ENCODE measurements around the gene PRSS57. TPM values are rescaled to one million over a fixed set of nuclear protein-coding genes. Genes with fewer than 3 reads are reported as not detected.

Gene PRSS57
- total and polyA plus RNA-seq, 2 of the 13 experiments (the other 11 are each of a cell fraction or from before 2014, with no cell fraction given), result 0.12 TPM; not detected in 1

DNA sequence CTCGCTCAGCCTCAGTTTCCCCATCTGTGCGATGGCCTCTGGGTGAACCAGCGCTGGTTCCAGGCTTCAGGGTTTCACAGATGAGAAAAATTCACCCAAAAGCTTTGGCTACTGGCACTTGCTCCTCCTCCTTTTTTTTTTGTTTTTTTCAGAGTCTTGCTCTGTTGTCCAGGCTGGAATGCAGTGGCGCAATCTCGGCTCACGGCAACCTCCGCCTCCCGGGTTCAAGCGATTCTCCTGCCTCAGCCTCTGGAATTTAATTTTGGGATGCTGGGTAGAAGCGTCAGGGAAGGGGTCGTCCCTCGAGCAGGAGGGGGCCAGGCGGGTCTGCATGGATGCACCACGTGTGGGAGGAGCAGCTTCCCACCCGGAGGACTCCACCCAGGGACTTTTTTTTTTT, 7.0 kb downstream of the PRSS57 start:
- ChIA-PET CTCF (ENCODE audit: low intra/inter-chr PET ratio, low total read pairs) (no interaction called here), POLR2A (interaction anchor here (1.0 to 1.6 kb wide), 2 partner anchors 16 to 28 kb away, joined by 4 to 7 read pairs; no protein-coding TSS in a partner anchor)
- H4K20me1 ChIP-seq (ENCODE audit: insufficient read depth, low read length), result no peaks in the 10 kb centered on the region
- no peak overlapping the region for H3K27ac ChIP-seq (ENCODE audit: extremely low read length, insufficient read depth, low read length)
- BruUV-seq (replicated peaks), result no TSS peak
- H2AFZ ChIP-seq (ENCODE audit: low read length), result no peak overlapping the region
- FAIRE-seq (no peak), DNase-seq (ENCODE audit: low spot score) (no peak), ATAC-seq (no peak)
- intact Hi-C loops (cut with micrococcal nuclease; ENCODE audit: unreplicated experiment) (no loop called here), in situ Hi-C loops (cut with HindIII; ENCODE audit: extremely low pct_ligation_motif_present, low pct_unique_long_range_greater_than_20kb) (no loop called here)
- peak; percentile 81 for TF ChIP-seq ZMYM3 (CRISPR knock-in tag; IDR thresholded peaks at IDR 0.05)
- TF ChIP-seq, protein P1, sequence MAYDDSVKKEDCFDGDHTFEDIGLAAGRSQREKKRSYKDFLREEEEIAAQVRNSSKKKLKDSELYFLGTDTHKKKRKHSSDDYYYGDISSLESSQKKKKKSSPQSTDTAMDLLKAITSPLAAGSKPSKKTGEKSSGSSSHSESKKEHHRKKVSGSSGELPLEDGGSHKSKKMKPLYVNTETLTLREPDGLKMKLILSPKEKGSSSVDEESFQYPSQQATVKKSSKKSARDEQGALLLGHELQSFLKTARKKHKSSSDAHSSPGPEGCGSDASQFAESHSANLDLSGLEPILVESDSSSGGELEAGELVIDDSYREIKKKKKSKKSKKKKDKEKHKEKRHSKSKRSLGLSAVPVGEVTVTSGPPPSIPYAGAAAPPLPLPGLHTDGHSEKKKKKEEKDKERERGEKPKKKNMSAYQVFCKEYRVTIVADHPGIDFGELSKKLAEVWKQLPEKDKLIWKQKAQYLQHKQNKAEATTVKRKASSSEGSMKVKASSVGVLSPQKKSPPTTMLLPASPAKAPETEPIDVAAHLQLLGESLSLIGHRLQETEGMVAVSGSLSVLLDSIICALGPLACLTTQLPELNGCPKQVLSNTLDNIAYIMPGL (CRISPR knock-in tag; IDR thresholded peaks at IDR 0.05; ENCODE audit: borderline replicate concordance in 1 of 2, low read depth in 1 of 2), result no peak
- TF ChIP-seq, protein P2, sequence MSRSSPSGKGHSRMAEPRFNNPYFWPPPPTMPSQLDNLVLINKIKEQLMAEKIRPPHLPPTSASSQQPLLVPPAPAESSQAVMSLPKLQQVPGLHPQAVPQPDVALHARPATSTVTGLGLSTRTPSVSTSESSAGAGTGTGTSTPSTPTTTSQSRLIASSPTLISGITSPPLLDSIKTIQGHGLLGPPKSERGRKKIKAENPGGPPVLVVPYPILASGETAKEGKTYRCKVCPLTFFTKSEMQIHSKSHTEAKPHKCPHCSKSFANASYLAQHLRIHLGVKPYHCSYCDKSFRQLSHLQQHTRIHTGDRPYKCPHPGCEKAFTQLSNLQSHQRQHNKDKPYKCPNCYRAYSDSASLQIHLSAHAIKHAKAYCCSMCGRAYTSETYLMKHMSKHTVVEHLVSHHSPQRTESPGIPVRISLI (CRISPR knock-in tag; IDR thresholded peaks at IDR 0.05; ENCODE audit: borderline replicate concordance), result peak; percentile 72; the same call in 1 of the 2 replicates
- TF ChIP-seq CEBPG (CRISPR knock-in tag; IDR thresholded peaks at IDR 0.05), result peak; percentile 57; the same call in 1 of the 2 replicates
- peak; percentile 86 for TF ChIP-seq TEAD3 (CRISPR knock-in tag; optimal IDR thresholded peaks at IDR 0.05; ENCODE audit: borderline replicate concordance)
- TF ChIP-seq CEBPB (IDR thresholded peaks at IDR 0.05; ENCODE audit: borderline replicate concordance, low read depth, low read length), result peak; percentile 57; the same call in 1 of the 2 replicates
- no peak for TF ChIP-seq SALL2 (CRISPR knock-in tag; IDR thresholded peaks at IDR 0.05)
- TF ChIP-seq, protein P3, sequence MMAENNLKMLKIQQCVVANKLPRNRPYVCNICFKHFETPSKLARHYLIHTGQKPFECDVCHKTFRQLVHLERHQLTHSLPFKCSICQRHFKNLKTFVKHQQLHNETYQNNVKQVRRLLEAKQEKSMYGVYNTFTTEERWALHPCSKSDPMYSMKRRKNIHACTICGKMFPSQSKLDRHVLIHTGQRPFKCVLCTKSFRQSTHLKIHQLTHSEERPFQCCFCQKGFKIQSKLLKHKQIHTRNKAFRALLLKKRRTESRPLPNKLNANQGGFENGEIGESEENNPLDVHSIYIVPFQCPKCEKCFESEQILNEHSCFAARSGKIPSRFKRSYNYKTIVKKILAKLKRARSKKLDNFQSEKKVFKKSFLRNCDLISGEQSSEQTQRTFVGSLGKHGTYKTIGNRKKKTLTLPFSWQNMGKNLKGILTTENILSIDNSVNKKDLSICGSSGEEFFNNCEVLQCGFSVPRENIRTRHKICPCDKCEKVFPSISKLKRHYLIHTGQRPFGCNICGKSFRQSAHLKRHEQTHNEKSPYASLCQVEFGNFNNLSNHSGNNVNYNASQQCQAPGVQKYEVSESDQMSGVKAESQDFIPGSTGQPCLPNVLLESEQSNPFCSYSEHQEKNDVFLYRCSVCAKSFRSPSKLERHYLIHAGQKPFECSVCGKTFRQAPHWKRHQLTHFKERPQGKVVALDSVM (CRISPR knock-in tag; IDR thresholded peaks at IDR 0.05), result peak; percentile 94
- TF ChIP-seq GFI1 (CRISPR knock-in tag; IDR thresholded peaks at IDR 0.05; ENCODE audit: borderline replicate concordance), result peak; percentile 64; the same call in 1 of the 2 replicates
- TF ChIP-seq, protein P4, sequence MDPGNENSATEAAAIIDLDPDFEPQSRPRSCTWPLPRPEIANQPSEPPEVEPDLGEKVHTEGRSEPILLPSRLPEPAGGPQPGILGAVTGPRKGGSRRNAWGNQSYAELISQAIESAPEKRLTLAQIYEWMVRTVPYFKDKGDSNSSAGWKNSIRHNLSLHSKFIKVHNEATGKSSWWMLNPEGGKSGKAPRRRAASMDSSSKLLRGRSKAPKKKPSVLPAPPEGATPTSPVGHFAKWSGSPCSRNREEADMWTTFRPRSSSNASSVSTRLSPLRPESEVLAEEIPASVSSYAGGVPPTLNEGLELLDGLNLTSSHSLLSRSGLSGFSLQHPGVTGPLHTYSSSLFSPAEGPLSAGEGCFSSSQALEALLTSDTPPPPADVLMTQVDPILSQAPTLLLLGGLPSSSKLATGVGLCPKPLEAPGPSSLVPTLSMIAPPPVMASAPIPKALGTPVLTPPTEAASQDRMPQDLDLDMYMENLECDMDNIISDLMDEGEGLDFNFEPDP (CRISPR knock-in tag; conservative IDR thresholded peaks at IDR 0.05), result no peak
- no peak for TF ChIP-seq STAT5B (CRISPR knock-in tag; IDR thresholded peaks at IDR 0.05)
- TF ChIP-seq ZNF121 (CRISPR knock-in tag; IDR thresholded peaks at IDR 0.05), result 0 out of 2 replicates have a peak, but pooled peaks have one; percentile 47
- no peak for TF ChIP-seq ZSCAN9 (CRISPR knock-in tag; IDR thresholded peaks at IDR 0.05; ENCODE audit: borderline replicate concordance)
- no peak for TF ChIP-seq NFATC3 (CRISPR knock-in tag; IDR thresholded peaks at IDR 0.05)
- no peak for TF ChIP-seq ZNF564 (CRISPR knock-in tag; IDR thresholded peaks at IDR 0.05)
- 1% methylated on average over 14 of the region's 15 CpGs for WGBS (ENCODE audit: low lambda C conversion rate)
- no peak overlapping the region for H3K4me3 ChIP-seq (replicated peaks in 1 of 3; ENCODE audit: insufficient read depth in 1 of 3, low read depth in 2 of 3, low read length in 3 of 3)
- no peaks in the 10 kb centered on the region for H3K9me3 ChIP-seq (ENCODE audit: low read length)
- peak overlapping the region; percentile 23; the same call in 1 of the 2 replicates for H3K4me2 ChIP-seq (ENCODE audit: low read depth, low read length)
- H3K36me3 ChIP-seq (replicated peaks in 1 of 2; ENCODE audit: control insufficient read depth in 1 of 2, insufficient read depth in 2 of 2, low read length in 2 of 2), result no peaks in the 10 kb centered on the region
- H3K4me1 ChIP-seq (ENCODE audit: insufficient read depth, low read length), result peaks cover 16% of the 10 kb centered on the region
- no peaks in the 10 kb centered on the region for H3K79me2 ChIP-seq (ENCODE audit: insufficient read depth, low read length)
- H3K9ac ChIP-seq (ENCODE audit: insufficient read depth, low read depth, low read length), result no peak overlapping the region
- H3K27me3 ChIP-seq (ENCODE audit: control insufficient read depth in 1 of 2, insufficient read depth in 2 of 2, low read length in 2 of 2), result peaks cover 1 to 13% of the 10 kb centered on the region in 2 experiments; a peak in 3 of 5 replicates

All from HepG2 (cell line).